GM18867 (cell line): ENCODE measurements around the gene OR2F1.

Experiments
- ATAC-seq: cut with Tn5 transposase; IDR thresholded peaks from one replicate; pipeline ENCODE4 v1.9.1; 2021; ENCODE audit warnings: mild to moderate bottlenecking, moderate library complexity; ENCODE audit not compliant: unreplicated experiment

The OR2F1 gene

GRCh38 chr7:143953421-143953820, 1.2 kb upstream of the OR2F1 start:
- no peak for ATAC-seq

GRCh38 chr7:143954135-143954534, 509 bp upstream of the OR2F1 start:
- ATAC-seq = no peak

- ATAC-seq = no peak
These were observed 4.1 kb downstream of the OR2F1 start for GRCh38 chr7:143958781-143959180.

GRCh38 chr7:143960813-143961610, 6.4 kb downstream of the OR2F1 start:
- no peak for ATAC-seq

- no peak for ATAC-seq
These were observed 10.6 kb downstream of the OR2F1 start for GRCh38 chr7:143965280-143965679.

GRCh38 chr7:143967398-143967797, 12.8 kb downstream of the OR2F1 start:
- ATAC-seq = no peak

- no peak for ATAC-seq
These were observed 19.3 kb downstream of the OR2F1 start for GRCh38 chr7:143973870-143974416.

- ATAC-seq = no peak
These were observed 19.8 kb downstream of the OR2F1 start for GRCh38 chr7:143974459-143974858.

GRCh38 chr7:143975617-143976016, 21.0 kb downstream of the OR2F1 start:
- no peak for ATAC-seq

GRCh38 chr7:143978585-143978984, 23.9 kb downstream of the OR2F1 start:
- no peak for ATAC-seq

- no peak for ATAC-seq
These were observed 24.7 kb downstream of the OR2F1 start for GRCh38 chr7:143979359-143979758.

- no peak for ATAC-seq
These were observed 25.4 kb downstream of the OR2F1 start for GRCh38 chr7:143979998-143980397.

- no peak for ATAC-seq
These were observed 26.3 kb downstream of the OR2F1 start for GRCh38 chr7:143980746-143981510.

GRCh38 chr7:143983960-143984359, 29.3 kb downstream of the OR2F1 start:
- no peak for ATAC-seq

- ATAC-seq = peak; percentile 59
These were observed 32.9 kb downstream of the OR2F1 start for GRCh38 chr7:143987513-143987912.

- ATAC-seq = no peak
These were observed 34.5 kb downstream of the OR2F1 start for GRCh38 chr7:143988976-143989745.

- no peak for ATAC-seq
These were observed 38.0 kb downstream of the OR2F1 start for GRCh38 chr7:143992670-143993069.

- ATAC-seq = no peak
These were observed 39.3 kb downstream of the OR2F1 start for GRCh38 chr7:143993924-143994323.

- no peak for ATAC-seq
These were observed 45.4 kb downstream of the OR2F1 start, which contains the start of gene OR6B1 for GRCh38 chr7:144000020-144000419. Gene OR6B1, plus strand, starts transcription at chr7:144000320. Its CDS starts 3,677 bp downstream, at chr7:144003997.

- ATAC-seq = no peak
These were observed 46.9 kb downstream of the OR2F1 start for GRCh38 chr7:144001543-144001942.

- no peak for ATAC-seq
These were observed 50.1 kb downstream of the OR2F1 start for GRCh38 chr7:144004703-144005102.
